ENCODE data around the gene WDFY4. TPM values are rescaled to one million over a fixed set of nuclear protein-coding genes. Genes with fewer than 3 reads are reported as not detected.

The WDFY4 gene
- total RNA-seq, 6 experiments from 2014 or later = not detected

DNA sequence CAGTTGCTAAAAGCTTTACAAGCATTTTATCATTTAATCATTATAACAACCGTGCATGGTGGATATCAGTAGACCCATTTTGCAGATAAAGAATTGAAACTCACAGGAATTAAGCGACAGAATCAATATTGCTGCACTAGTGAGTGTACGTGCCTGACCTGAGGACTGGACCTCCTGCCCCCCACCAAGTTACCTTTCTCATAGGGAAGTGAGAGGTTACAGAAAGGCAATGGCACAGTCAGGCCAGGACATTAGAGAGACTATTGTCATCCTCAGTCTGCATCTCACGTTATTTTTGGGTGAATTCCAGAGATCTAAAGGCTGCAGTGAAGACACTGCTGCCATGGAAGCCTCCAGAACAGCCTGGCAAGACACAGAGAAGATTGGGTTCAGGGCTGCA is 80.9 kb downstream of the WDFY4 start:
- DNase-seq = no peak
- Mint-ChIP-seq H3K4me3 (no peak overlapping the region), H3K9me3 (no peaks in the 10 kb centered on the region), H3K4me1 (ENCODE audit: low read depth) (no peaks in the 10 kb centered on the region), H3K27ac (no peak overlapping the region), H3K27me3 (ENCODE audit: insufficient read depth) (peaks cover 23% of the 10 kb centered on the region), H3K36me3 (ENCODE audit: low read depth) (no peaks in the 10 kb centered on the region)
- TF ChIP-seq, protein P1, sequence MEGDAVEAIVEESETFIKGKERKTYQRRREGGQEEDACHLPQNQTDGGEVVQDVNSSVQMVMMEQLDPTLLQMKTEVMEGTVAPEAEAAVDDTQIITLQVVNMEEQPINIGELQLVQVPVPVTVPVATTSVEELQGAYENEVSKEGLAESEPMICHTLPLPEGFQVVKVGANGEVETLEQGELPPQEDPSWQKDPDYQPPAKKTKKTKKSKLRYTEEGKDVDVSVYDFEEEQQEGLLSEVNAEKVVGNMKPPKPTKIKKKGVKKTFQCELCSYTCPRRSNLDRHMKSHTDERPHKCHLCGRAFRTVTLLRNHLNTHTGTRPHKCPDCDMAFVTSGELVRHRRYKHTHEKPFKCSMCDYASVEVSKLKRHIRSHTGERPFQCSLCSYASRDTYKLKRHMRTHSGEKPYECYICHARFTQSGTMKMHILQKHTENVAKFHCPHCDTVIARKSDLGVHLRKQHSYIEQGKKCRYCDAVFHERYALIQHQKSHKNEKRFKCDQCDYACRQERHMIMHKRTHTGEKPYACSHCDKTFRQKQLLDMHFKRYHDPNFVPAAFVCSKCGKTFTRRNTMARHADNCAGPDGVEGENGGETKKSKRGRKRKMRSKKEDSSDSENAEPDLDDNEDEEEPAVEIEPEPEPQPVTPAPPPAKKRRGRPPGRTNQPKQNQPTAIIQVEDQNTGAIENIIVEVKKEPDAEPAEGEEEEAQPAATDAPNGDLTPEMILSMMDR (IDR thresholded peaks at IDR 0.05) = no peak

DNA sequence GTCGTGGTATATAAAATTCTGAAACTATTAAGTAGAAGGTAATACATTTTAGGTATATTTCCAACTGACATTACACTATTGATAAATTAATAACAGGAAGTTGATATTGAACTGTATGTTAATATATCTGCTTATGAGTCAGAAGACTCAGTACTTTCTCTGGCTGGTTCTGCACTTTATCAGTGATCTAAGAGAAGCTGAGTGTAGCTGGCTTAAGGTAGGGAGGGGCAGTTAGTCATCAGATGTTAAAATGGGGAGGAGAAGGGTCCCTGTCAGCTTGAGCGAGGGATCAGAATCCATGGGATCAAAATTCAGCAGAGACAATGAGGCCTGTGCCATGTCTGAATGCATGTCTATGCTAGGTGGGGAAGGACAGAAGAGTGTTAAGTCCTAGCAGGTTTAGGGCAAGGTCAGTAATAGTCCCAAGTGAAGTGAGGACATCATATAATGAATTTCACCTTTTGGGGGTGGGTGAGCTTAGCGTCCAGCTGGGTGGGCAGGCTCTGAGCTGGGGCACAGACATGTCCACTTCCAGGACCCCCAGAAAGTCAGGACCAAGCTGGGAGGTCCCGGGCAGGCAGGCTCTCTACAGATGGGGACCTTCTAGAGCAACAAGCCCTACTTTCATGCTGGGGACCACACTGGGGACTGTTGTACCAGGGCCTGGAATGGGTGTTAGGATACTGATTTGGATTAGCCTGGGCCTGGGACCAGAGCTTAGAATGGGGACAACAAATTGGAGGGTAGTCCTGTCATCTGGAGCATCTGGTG is 82.9 kb downstream of the WDFY4 start:
- no peak for DNase-seq
- Mint-ChIP-seq H3K27me3 (ENCODE audit: insufficient read depth) (peaks cover 13% of the 10 kb centered on the region), H3K4me3 (no peak overlapping the region), H3K36me3 (ENCODE audit: low read depth) (no peaks in the 10 kb centered on the region), H3K4me1 (ENCODE audit: low read depth) (no peaks in the 10 kb centered on the region), H3K9me3 (no peaks in the 10 kb centered on the region), H3K27ac (no peak overlapping the region)
- TF ChIP-seq, protein P1 (IDR thresholded peaks at IDR 0.05) = no peak

DNA sequence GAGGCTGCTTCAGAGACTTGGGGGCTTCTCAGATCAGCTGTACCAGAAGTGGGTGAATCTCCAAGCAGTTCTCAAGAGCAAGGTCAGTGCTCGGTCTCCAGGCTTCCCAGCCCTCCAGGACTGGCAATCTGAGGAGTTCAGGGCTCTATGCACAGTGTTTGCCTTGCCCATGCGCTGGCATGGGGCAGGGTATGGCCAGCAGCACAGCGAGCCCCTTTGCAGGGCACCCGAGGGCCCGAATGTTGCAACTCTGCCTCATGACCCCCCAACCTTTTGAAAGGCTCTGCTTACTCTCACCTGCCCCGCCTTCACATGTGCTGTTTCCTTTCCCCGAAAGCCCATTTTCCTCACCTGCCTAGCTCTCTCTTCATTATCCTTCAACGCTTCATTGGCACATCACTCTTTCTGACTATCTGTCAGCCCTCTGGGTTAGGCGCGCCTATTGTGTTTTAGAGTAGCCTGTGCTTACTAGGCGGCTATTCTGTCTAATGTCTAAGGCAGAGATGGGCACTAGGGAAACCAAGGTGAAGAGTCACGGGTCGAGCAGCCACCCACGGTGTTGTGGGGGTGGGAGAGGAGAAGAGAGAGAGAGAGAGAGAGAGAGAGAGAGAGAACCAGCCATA is 83.6 kb downstream of the WDFY4 start:
- H3K27ac Mint-ChIP-seq = no peak overlapping the region
- DNase-seq = no peak
- H3K4me3 Mint-ChIP-seq = no peak overlapping the region
- H3K27me3 Mint-ChIP-seq (ENCODE audit: insufficient read depth) = peaks cover 15% of the 10 kb centered on the region
- H3K4me1 Mint-ChIP-seq (ENCODE audit: low read depth) = no peaks in the 10 kb centered on the region
- TF ChIP-seq, protein P1 (IDR thresholded peaks at IDR 0.05) = no peak
- H3K36me3 Mint-ChIP-seq (ENCODE audit: low read depth) = no peaks in the 10 kb centered on the region
- H3K9me3 Mint-ChIP-seq = no peaks in the 10 kb centered on the region

DNA sequence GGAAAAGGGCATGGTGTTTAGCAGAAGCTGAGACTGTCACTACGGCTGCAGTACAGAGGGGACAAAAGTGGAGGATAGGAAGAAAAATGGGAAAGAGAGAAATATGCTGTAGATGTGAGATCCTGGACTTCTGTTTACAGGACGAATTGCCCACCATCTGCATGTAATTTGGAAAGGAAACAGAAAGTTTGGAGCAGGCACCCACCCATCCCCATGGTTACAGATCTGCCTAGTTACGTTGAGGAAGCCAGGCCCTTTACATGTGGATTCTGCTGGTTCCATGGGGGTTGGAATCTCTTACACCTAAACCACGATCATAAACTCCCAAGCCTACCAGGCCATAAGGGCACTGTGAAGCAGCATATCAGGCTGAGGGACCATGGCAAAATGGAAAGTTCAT is 84.3 kb downstream of the WDFY4 start:
- Mint-ChIP-seq H3K27me3 (ENCODE audit: insufficient read depth) (peaks cover 15% of the 10 kb centered on the region), H3K9me3 (no peaks in the 10 kb centered on the region), H3K4me3 (no peak overlapping the region), H3K36me3 (ENCODE audit: low read depth) (no peaks in the 10 kb centered on the region), H3K27ac (no peak overlapping the region), H3K4me1 (ENCODE audit: low read depth) (no peaks in the 10 kb centered on the region)
- TF ChIP-seq, protein P1 (IDR thresholded peaks at IDR 0.05) = no peak
- DNase-seq = no peak

DNA sequence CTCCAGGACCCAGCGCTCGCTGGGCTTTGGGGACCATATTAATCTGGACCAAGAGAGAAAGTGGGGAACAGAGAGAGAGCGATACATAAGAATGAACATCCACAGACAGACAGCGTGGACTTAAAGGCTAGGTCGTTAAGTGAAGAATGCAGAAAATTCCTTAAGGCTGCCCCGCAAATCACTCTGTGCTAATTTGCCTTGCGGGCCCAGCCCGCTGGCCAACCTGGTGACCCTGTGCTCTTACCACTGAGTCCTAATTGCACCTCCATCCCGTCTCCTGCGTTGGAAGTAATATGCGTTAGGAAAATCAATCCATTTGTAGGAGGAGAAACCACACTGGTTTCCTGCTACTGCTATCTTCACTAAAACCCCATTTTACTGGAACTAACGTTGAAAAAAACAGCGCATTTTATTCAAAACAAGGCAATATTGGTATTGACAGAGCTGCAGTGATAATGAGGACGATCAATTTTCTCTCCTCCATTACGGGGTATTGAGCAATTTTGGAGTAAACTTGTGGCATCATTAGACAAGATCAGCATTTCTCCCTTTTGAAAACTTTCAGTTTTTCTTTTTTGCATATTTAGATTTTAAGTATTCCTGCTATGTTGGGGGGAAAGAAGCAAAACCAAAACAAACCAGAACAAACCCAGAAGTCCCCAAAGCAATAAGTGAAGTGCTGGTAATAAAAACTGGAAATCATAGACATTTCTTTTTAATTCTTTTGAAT is 85.2 kb downstream of the WDFY4 start:
- DNase-seq = no peak
- Mint-ChIP-seq H3K4me3 (no peak overlapping the region), H3K4me1 (ENCODE audit: low read depth) (no peaks in the 10 kb centered on the region), H3K27ac (no peak overlapping the region), H3K27me3 (ENCODE audit: insufficient read depth) (peaks cover 7% of the 10 kb centered on the region; the same call in 1 of the 2 replicates), H3K36me3 (ENCODE audit: low read depth) (no peaks in the 10 kb centered on the region), H3K9me3 (no peaks in the 10 kb centered on the region)
- TF ChIP-seq, protein P1 (IDR thresholded peaks at IDR 0.05) = no peak
